Astrocyte (in vitro differentiated cells and primary cell): ENCODE data around the gene FAT4.

Source experiments
- EZH2 ChIP-seq: IDR thresholded peaks from 2 replicates; pipeline ENCODE4 v1.6.1; 2012; ENCODE audit warnings: mild to moderate bottlenecking, low read length, inconsistent platforms; ENCODE audit not compliant: insufficient read depth
- TF ChIP-seq, protein P1 (sequence below): IDR thresholded peaks from 2 replicates; pipeline ENCODE4 v1.5.1; 2011; ENCODE audit warnings: low read depth, mild to moderate bottlenecking, inconsistent platforms, low read length, moderate library complexity; ENCODE audit not compliant: insufficient read depth

DNA sequence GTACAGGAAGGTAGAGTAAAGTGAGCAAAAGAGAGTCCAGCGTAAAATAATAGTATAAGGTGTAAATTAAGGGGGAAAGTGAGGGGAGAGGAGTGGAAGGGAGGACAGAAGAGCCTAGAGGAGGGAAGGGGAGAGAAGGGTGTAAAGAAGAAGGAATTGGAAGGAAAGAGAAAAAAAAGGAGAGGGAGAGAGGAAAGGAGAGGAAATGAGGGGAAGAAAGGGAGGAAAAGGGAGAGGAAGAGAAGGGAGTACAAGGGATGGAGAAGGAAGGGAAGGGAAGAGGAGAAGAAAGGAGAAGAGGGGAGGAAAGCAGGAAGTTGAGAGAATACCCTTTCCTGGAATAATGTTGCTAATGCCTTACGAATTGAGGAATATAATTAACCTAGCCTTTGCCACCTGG is 3.3 kb upstream of the FAT4 start:
- TF ChIP-seq, protein P1, sequence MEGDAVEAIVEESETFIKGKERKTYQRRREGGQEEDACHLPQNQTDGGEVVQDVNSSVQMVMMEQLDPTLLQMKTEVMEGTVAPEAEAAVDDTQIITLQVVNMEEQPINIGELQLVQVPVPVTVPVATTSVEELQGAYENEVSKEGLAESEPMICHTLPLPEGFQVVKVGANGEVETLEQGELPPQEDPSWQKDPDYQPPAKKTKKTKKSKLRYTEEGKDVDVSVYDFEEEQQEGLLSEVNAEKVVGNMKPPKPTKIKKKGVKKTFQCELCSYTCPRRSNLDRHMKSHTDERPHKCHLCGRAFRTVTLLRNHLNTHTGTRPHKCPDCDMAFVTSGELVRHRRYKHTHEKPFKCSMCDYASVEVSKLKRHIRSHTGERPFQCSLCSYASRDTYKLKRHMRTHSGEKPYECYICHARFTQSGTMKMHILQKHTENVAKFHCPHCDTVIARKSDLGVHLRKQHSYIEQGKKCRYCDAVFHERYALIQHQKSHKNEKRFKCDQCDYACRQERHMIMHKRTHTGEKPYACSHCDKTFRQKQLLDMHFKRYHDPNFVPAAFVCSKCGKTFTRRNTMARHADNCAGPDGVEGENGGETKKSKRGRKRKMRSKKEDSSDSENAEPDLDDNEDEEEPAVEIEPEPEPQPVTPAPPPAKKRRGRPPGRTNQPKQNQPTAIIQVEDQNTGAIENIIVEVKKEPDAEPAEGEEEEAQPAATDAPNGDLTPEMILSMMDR: no peak
- TF ChIP-seq EZH2: no peak
